D721Med (cell line): ENCODE data around the gene ABCA7.
A peak's percentile ranks its signal among the peaks of the same experiment; 100 is the strongest.

Experiments
- DNase-seq: peaks from one replicate; pipeline ENCODE4 v3.0.0; 2011; ENCODE audit warnings: low spot score; ENCODE audit not compliant: insufficient read length
- FAIRE-seq: peaks from 2 replicates; lab custom pipeline; 2011; peaks lifted over from hg19 to GRCh38; lab: Jason Lieb, UNC
- CTCF ChIP-seq: IDR thresholded peaks from 2 replicates; pipeline ENCODE4 v1.5.1; 2012; ENCODE audit warnings: mild to moderate bottlenecking, control low read depth; ENCODE audit not compliant: insufficient read depth; ENCODE audit errors: missing control alignments

Gene ABCA7

GRCh38 chr19:1025960-1026782, 13.7 kb upstream of the ABCA7 start, which contains the start of gene CNN2:
CNN2 (plus strand) TSS chr19:1026608; CDS start chr19:1026662, 54 bp downstream.
- TF ChIP-seq CTCF: no peak
- DNase-seq: peak; percentile 91
- FAIRE-seq: no peak

- DNase-seq (no peak), FAIRE-seq (no peak)
- no peak for TF ChIP-seq CTCF
Measured at GRCh38 chr19:1026783-1027649, 12.9 kb upstream of the ABCA7 start.

- FAIRE-seq (no peak), DNase-seq (no peak)
- no peak for TF ChIP-seq CTCF
Measured at GRCh38 chr19:1027650-1028061, 12.3 kb upstream of the ABCA7 start.

GRCh38 chr19:1028062-1028926, 11.6 kb upstream of the ABCA7 start:
- no peak for TF ChIP-seq CTCF
- no peak for DNase-seq
- no peak for FAIRE-seq

- no peak for TF ChIP-seq CTCF
- DNase-seq (no peak), FAIRE-seq (no peak)
Measured at GRCh38 chr19:1032264-1032867, 7.5 kb upstream of the ABCA7 start.

GRCh38 chr19:1035998-1036621, 3.8 kb upstream of the ABCA7 start:
- peak; percentile 11 for TF ChIP-seq CTCF
- DNase-seq (no peak), FAIRE-seq (no peak)
